Left forelimb (tissue), 1 donor: ENCODE measurements around the gene SLC22A25.
"Not testable (repeated sequence)": the region's sequence is repeated elsewhere in the genome, so short reads cannot be mapped to it uniquely, and the experiment has no call there.

Experiments
- DNase-seq: peaks from one replicate; pipeline ENCODE4 v3.0.0-alpha.2; 2018; ENCODE audit warnings: low spot score

The SLC22A25 gene

DNA sequence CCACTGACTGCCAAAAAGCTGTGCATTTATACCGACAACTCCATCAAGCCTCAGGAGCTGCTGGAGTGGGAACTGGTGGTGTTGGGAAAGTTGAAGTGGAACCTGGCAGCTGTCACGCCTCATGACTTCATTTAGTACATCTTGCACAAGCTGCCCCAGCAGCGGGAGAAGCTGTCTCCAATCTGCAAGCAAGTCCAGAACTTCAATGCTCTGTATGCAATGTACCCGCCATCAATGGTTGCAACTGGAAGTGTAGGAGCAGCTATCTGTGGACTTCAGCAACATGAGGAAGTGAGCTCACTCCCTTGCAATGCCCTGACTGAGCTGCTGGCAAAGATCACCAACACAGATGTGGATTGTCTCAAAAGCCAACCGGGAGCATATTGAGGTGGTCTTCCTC lies at the start of gene SLC22A25:
SLC22A25 (minus strand) TSS at position 67 of the 400 bp plus-strand sequence. CDS start 13,947 bp downstream, outside the sequence.
- DNase-seq = no peak

DNA sequence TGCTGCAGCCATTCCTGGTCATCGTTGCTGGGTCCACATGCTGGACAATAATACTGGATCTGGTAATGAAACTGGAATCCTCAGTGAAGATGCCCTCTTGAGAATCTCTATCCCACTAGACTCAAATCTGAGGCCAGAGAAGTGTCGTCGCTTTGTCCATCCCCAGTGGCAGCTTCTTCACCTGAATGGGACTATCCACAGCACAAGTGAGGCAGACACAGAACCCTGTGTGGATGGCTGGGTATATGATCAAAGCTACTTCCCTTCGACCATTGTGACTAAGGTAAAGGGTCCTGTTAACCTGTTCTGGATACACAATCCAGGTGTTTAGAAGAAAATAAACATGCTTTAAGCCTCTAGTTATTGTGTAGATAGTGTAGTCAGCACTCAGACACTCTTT lies 46.9 kb upstream of the SLC22A25 start:
- no peak for DNase-seq

DNA sequence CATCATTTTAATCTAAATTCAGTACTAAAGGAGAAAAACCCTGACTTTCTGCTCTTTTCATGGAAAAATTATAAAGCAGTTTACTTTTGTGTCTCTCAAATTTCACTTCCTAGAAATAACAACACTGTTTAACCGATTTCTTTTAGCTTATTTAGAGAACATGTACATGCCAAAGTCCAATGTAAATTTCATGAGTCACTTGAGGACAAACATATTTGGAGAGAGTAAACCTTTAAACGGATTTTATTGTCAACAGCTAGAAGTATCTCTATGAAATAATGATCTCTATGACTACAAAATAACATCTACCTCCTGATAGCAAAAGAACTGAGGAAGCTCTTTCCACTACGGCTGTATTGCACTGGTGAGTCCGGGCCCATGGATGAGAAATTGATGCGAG lies 46.3 kb upstream of the SLC22A25 start:
- DNase-seq = no peak

DNA sequence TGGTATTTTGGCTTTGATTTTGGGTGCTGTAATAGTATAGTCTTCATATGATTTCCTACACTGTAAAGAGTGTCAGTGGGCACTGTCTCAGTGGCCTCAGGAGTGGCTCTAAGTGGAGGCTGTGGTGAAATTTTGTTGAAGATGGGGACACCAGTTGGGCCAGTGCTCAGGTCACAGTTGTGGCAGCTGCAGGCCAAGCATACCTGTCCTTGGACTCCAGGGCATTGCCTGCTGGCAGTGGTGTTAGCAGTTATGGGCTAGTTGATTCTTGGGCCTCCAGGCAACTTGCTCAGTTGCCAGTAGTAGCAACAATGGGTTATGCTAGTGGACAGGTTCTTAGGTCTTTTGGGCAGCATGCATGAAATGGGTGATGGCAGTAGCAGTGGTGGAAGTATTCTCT lies 39.2 kb upstream of the SLC22A25 start:
- no peak for DNase-seq

DNA sequence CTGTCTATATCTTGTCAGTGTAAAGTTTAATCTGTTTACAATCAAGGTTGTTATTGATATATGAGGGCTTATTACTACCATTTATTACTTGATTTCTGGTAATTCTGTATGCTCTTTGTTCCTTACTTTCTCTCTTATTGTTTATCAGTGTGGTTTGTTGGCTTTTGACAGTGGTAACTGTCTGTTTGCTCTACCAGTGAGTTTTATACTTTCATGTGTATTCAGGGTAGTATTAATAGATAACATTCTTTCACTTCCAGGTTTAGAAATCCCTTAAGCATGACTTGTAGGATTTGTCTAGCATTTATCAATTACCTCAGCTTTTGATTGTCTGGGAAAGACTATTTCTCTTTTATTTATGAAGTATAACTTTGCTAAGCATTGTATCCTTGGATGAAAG lies 37.5 kb upstream of the SLC22A25 start:
- no peak for DNase-seq

DNA sequence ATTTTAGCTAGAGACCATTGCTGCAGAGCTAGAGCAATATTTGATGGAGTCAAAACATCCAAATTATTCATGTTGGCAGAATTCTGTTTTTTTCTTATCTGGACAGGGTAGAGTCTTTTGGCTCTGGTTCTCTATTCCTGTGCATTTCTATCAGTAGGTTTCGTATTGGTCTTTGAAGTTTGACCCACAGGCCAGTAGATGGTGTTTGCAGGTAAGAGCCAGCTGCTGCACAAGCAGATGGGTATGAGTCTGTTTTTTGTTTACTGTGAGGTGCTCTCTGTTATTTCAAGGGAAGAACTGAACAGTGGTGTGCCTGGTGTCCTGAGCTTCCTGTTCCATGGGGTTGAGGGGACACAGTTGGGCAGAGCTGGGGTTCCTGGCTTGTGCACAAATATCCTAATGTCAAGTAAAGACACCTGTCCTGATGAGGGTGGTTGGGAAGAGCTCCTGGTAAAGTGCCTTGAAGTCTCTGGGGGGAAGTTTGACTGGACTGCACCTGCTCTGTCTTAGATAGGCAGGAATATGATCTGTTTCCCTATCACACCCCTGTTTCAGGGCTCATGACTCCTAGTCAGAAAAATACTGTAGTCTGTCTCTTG lies 34.0 kb upstream of the SLC22A25 start:
- no peak for DNase-seq

DNA sequence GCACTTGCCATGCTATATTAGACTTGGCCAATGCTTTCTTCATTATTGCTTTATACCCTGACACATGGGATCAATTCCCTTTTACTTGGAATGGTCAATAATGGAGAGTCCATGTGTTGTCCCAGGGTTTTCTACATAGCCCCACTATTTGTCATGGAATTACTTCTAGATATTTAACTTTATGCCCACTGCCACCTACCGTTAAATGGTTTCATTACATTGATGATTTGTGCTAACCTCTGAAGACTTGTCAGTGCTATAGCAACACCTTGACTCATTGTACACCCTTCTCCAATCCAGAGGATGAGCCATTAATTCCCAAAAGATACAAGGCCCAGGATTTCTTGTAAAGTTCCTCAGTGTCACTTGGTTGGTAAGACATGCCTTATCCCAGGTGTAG lies 31.4 kb upstream of the SLC22A25 start:
- DNase-seq = no peak

DNA sequence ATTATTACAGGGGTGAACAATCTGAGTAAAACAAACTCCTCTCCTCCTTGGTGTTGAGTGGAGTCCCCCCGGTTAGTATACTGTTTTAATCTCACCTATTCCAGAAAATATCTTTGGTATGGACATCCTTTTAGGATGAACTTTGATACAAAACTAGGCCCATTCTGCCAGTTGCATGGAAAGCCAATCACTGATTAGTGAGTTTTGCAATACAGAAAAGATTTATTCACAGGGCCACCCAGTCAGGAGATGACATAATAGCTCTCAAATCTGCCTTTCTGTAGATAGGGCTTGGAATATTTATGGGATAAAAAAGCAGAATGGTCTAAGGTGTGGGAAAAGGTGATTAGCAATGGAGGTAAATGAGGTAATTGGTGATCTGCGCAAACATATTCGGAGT lies 30.3 kb upstream of the SLC22A25 start:
- DNase-seq = no peak

DNA sequence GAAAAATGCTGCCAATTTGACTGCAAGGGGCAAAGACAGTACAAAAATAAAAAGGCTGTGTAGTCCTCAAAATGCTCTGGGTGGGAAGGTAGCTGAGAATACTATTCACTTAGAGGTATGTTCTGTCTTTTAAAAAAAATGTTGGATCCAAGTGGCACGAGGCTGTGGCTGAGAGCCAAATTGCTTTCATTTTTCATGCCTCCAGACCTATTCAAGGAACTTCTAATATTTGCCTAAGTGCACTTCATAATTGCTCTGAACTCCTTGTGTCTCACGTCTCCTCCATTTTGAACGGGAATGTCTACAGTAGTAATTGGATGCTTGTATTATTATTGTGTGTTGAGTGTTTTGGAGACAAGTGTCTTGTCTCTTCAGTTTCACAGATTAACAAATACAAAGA lies 19.1 kb upstream of the SLC22A25 start:
- no peak for DNase-seq

DNA sequence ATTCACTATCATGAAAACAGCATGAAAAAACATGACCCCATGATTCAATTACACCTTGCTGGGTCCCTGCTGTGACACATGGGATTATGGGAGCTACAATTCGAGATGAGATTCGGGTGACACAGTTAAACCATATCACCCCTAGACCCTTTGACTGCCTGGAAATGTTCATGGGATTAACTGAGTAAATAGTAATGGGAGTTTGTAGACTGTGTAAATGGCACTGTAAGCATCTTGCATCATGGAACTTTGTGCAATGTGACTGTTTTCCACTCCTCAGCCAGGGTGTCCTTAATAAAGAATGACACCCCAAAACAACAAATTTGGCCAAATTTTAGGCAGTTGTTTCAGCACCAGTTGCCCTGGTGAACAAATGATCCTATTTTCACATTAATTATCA lies 7.9 kb upstream of the SLC22A25 start:
- no peak for DNase-seq

DNA sequence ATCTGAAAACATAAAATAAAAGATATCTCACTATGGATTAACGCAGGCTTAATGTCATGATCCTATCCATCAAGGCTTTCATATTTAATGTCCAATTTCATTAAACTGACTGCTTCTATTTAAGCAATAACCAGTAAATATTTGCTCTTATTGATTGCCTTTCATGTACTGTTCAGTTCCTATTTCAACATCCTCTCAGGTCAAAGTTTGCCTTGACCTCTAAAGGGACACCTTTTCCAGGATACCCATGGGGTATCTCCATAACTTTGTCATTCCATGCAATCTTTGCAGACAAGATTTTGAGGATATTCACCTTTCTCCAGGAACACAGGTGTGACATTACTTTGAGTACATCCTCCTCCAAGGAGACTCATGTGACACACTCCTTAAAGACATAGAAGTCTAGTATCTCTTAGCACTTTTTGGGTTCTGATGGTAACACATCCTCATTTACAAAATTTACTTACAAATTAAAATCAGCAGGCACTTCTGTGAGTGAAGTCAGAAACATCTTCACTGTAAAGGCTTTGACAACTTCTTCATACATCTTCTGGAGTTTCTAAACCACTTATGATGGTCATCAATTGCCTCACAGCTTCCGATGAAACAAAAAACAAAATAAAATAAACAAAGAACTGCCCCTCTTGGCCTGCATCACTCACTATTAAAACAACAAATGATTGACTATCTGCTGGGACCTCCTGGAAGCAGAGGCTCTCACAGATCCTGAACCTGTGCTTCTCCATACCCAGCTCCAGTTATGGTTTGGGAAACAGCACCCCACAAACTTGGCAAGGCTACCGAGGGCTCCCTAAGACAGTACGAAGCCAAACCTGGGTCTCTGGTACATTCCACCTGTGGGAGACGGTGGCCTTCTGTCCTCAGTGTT lies 7.0 kb upstream of the SLC22A25 start:
- DNase-seq = no peak

DNA sequence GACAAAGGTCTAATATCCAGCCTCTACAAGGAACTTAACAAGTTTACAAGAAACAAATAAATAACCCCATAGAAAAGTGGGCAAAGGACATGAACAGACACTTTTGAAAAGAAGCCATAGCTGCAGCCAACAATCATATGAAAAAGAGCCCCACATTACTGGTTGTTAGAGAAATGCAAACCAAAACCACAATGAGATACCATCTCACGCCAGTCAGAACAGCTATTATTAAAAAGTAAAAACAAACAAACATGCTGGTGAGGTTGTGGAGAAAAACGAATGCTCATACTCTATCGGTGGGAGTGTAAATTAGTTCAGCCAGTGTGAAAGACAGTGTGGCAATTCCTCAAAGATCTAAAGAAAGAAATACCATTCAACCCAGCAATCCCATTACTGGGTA lies 5.6 kb upstream of the SLC22A25 start:
- DNase-seq = no peak

DNA sequence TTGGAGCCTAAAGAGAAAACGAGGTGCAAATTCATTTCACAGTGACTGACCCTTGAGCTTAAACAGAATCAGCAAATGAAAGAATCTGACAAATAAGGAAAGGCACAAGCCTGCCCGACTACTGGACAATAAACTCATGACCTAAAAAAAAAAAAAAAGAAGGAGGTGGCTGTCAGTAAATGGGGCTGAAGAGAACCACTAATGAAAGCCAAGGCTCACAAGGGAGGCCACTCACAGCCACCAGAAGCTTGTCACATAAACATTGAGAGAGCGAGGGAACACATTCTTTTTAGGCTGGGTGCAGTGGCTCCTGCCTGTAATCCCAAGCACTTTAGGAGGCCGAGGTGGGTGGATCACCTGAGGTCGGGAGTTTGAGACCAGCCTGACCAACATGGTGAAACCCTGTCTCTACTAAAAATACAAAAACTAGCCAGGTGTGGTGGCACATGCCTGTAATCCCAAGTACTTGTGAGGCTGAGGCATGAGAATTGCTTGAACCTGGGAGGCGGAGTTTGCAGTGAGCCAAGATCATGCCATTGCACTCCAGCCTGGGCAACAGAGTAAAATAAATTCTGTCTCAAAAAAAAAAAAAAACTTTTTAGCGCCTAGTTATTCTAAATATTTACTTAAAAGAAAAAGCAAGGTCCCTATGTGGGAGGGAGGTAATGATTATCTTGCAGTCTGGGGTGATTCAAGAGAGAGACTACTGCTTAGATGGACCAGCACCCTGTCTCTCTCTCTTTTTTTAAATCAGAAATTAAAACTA lies 4.0 kb upstream of the SLC22A25 start:
- DNase-seq = not testable (repeated sequence)

DNA sequence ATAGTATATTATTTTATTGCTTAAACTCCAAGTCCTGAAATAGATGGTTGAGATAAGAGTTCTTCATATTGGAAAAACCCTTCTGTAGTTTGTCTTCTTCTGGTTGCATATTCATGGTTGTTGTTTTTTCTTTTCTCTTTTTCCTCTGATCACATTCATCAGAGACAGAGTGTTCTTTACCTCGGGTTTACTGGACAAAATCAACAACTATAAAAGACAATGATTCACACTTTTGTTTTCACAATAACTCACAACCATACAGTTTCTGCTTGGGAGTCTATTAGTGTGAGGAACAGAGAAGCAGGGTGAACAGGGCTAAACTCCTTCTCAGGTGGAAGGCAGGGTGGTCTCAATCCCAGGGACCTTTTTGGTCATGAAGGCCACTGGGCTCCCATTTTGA lies 2.6 kb upstream of the SLC22A25 start:
- DNase-seq = no peak

DNA sequence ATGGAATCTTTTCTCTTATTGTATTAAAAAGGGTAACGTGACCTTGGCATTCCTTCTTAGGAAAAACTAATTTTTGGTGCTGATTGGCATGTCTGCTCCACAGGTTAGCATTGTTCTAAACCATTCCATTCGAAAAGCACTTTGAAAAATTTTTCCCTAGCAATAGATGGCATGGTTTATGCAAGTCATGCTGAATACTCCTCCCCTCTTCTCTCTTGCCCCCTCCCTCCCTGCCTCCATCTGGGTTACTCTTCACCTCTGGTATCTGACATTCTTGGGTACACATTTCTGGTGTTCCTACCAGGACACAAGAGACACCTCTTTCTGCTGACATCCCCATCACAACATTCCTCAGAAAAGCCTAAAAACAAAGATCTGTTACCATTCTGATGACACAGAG lies 1.5 kb upstream of the SLC22A25 start:
- no peak for DNase-seq

DNA sequence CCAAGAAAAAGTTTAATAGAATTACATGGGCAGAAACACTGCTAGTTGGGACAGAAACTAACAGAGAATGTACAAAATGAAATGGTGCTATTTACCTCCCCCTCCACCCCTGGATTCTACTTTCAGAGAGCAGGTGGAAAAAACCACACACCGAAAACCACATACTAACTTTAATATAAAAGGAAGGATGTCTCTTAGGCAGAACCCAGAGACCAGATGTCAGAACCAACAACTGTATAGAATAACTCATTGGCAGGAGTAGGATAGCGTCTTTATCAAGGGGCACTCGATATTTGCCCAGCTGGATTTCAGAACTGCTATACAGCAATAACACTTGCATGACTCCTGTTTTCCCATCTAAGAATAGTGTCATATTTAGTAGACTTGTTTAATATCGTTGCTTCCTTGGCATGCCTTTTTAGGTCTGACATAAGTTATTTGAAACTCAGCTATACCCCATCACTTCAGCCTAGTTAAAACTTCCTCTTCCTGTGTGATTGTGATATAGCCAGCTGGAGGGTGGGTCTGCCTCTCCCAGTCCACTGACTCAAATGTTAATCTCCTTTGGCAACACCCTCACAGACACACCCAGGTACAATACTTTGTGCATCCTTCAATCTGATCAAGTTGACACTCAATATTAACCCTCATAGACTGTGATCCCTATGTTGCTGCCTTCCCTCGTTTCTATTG lies 1.2 kb downstream of the SLC22A25 start:
- DNase-seq = no peak

DNA sequence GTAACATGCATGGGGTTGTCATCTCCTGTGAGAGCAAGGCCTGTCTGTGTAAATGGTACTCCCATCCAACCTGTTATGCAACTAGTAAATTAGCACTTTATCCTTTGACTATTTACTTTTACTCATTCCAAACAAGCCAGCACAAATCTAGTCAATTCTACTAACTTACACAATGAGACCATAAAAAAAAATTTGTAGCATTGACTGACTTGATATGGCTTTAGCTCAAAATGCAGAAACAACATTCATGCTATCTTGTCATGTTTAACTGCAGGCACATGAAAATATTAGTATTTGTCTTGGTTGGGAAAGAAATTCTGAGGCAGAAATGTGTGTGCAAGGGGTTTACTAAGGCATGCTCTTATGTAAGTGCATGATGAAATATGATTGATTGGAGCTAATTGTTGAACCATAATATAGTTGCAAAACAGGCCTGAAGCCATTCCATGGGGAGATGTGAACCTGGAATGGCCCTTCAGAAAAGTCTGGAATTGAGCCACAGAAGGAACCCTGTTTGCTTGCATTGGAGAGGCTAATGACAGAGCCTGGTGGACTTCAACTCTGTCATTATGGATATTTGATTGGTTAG lies 2.5 kb downstream of the SLC22A25 start:
- no peak for DNase-seq

DNA sequence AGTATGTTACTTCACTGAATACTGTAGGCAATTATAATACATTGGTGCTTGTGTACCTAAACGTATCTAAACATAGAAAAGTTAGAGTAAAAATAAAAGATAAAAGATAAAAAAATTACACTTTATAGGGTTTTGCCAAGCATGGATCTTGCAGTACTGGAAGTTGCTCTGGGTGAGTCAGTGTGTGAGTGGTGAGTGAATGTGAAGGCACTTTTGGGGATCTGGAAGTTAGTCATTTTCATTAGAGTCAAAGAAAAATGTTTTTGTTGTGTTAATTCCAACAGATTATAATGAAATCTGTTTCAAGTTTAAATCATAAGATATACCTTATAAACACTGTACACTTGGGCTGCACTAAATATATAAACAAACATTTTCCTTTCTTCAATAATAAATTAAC lies 3.3 kb downstream of the SLC22A25 start:
- no peak for DNase-seq

DNA sequence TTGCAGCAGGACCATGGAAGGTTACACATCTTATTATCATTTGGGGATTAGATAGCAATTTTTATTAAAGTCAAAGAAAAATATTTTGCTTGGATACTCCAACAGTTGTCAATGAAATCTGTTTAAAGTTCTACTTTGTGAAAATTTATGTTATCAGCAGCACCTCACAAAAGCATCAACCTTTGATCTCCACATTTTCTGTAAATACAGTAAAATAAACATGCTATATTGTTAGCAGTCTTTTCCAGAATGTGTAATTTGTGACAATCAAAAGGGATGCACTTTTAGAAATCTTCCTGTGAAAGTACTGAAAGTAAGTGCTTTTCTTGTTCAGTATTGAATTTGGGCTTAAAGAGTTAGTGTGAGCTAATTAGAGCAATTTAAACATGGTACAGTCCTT lies 4.1 kb downstream of the SLC22A25 start:
- DNase-seq = no peak

DNA sequence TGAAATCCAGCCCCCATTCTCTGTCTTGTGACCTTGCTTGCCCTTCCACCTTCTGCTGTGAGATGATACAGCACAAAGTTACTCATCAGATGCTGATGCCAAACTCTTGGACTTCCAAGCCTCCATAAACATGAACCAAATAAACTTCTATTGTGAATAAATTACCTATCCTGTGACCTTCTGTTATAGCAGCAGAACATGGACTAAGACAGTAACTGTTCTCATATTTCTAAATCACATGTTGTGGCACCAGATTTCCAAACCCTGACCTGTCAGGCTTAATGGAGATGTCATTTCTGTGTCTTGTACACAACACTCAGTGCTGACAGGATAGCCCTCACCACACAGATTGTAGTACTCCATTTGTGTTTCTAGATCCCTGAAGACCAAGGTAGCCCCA lies 6.0 kb downstream of the SLC22A25 start:
- no peak for DNase-seq

DNA sequence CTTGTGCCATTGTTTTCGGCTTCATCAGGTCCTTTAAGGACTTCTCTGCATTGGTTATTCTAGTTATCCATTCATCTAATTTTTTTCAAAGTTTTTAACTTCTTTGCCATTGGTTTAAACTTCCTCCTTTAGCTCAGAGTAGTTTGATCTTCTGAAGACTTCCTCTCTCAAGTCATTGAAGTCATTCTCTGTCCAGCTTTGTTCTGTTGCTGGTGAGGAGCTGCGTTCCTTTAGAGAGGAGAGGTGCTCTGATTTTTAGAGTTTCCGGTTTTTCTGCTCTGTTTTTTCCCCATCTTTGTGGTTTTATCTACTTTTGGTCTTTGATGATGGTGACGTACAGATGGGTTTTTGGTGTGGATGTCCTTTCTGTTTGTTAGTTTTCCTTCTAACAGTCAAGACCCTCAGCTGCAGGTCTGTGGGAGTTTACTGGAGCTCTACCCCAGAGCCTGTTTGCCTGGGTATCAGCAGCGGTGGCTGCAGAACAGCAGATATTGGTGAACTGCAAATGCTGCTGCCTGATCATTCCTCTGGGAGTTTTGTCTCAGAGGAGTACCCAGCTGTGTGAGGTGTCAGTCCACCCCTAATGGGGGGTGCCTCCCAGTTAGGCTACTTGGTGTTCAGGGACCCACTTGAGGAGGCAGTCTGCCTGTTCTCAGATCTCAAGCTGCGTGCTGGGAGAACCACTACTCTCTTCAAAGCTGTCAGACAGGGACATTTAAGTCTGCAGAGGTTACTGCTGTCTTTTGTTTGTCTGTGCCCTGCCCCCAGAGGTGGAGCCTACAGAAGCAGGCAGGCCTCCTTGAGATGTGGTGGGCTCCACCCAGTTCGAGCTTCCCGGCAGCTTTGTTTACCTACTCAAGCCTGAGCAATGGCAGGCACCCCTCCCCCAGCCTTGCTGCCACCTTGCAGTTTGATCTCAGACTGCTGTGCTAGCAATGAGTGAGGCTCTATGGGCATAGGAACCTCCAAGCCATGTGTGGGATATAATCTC lies 7.6 kb downstream of the SLC22A25 start:
- DNase-seq = not testable (repeated sequence)
